Subcutaneous adipose tissue (tissue), 4 donors: ENCODE measurements around the gene FCSK. TPM values are rescaled to one million over a fixed set of nuclear protein-coding genes. Genes with fewer than 3 reads are reported as not detected.
A peak's percentile ranks its signal among the peaks of the same experiment; 100 is the strongest.

Experiments used
- CTCF ChIP-seq: fragments of 450-650 bp; IDR thresholded peaks from one replicate; pipeline ENCODE4 v1.5.1; 2016; ENCODE audit warnings: low read depth, mild to moderate bottlenecking, control low read depth, antibody characterized with exemption, moderate library complexity
- small RNA-seq: library from RNA; depleted of rRNA; stranded (forward); fragments of <200 nt; gene quantifications from one replicate; pipeline ENCODE3, GENCODE V24; 2016
- total RNA-seq, 4 donors: library from RNA; depleted of rRNA; stranded (reverse); fragments of >200 nt; gene quantifications; one replicate each; pipeline ENCODE4 v1.1.0, GENCODE V29; 2016

The FCSK gene
- total RNA-seq, 4 donors from 2014 or later = 2.0 to 25.1 (median 12.0) TPM

GRCh38 chr16:70527315-70527996, 73.1 kb downstream of the FCSK start:
- no peak for TF ChIP-seq CTCF

GRCh38 chr16:70529051-70529777, 74.8 kb downstream of the FCSK start:
- TF ChIP-seq CTCF = no peak

Small RNA genes lying within 50 kb of the gene (small RNA-seq; reads per million reads assigned to genes)
- 0.85 reads per million for gene RNU6-23P
- gene RPS27P26 = not detected
- gene SNORD111B = 216 reads per million, percentile 98 among the genes with 10 or more reads in this experiment

Other genes starting within 250 kb of the FCSK start
- gene EXOSC6, start 202.7 kb upstream of the FCSK start, total RNA-seq = 10 to 100 TPM; 12.7 to 18.9 (median 16.8) TPM
- gene AARS1, start 165.1 kb upstream of the FCSK start, total RNA-seq = 100 to 1,000 TPM in 1 of 4 donors, 10 to 100 TPM in 3; 47.9 to 114 (median 64.0) TPM
- 10 to 100 TPM; 31.9 to 55.6 (median 38.3) TPM for gene DDX19B, start 155.4 kb upstream of the FCSK start, total RNA-seq
- 10 to 100 TPM; 24.6 to 45.2 (median 40.3) TPM for gene DDX19A, start 107.7 kb upstream of the FCSK start, total RNA-seq
- gene ST3GAL2, start 15.5 kb upstream of the FCSK start, total RNA-seq = 10 to 100 TPM in 3 of 4 donors, 1 to 10 TPM in 1; 9.9 to 14.1 (median 13.1) TPM
- 10 to 100 TPM; 29.8 to 49.9 (median 39.9) TPM for gene COG4, start 69.0 kb downstream of the FCSK start, total RNA-seq
- gene SF3B3, start 69.2 kb downstream of the FCSK start, total RNA-seq = 100 to 1,000 TPM in 2 of 4 donors, 10 to 100 TPM in 2; 75.6 to 143 (median 105) TPM
- 1 to 10 TPM in 1 of 4 donors, not detected in 3; 1.5 TPM for gene IL34, start 192.0 kb downstream of the FCSK start, total RNA-seq
- 10 to 100 TPM in 2 of 4 donors, 1 to 10 TPM in 2; 3.4 to 31.1 (median 8.5) TPM for gene MTSS2, start 231.5 kb downstream of the FCSK start, total RNA-seq